Measurements from ENCODE around the gene KRT14.
"Not testable (repeated sequence)": the region's sequence is repeated elsewhere in the genome, so short reads cannot be mapped to it uniquely, and the experiment has no call there.

Gene KRT14

DNA sequence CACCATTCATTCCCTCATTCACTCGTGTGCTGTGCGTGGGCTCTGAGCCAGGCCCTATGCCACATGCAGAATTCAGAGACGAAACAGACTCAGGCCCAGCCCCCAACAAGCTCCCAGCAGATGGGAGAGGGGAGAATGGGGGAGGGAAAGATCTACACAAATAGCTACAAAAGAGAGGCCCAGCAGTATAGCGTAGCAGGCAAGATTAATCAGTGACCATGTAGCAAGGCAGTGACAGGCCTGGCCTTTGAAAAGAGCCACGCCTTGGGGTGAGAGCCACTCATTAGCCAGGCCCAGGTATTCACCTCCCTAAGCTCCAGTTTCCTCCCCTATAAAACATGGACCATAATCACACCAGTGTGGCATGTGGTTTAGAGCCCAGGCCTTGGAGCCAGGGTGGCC lies 42.2 kb downstream of the KRT14 start:
- peak in 1 of 2 experiments; percentile 27 for DNase-seq

- DNase-seq = not testable (repeated sequence)
Measured at GRCh38 chr17:41542786-41543185, 43.9 kb downstream of the KRT14 start.

DNA sequence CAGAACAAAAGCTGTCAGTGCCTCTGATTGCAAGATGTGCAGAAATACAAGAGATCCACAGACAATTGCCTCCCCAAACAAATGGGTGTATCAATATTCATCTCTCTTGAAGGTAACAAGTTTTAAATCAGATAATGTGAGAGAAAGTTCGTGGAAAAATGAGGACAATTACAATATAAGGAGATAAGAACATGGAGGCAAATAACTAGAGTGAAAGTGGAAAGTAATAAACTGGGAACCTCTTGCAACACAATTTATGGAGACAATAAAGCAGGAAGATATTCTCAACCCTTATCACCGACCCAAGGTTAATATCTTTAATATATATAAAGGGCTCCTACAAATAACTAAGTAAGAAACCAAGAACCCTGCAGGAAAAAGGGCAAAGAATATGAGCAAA lies 44.3 kb downstream of the KRT14 start:
- no peak for DNase-seq

GRCh38 chr17:41540921-41541625 lies 45.6 kb downstream of the KRT14 start:
- DNase-seq = no peak

- no peak for DNase-seq
Measured at GRCh38 chr17:41539979-41540701, 46.6 kb downstream of the KRT14 start.

- DNase-seq = no peak
Measured at GRCh38 chr17:41539071-41539492, 47.6 kb downstream of the KRT14 start.

GRCh38 chr17:41538565-41538991 lies 48.1 kb downstream of the KRT14 start:
- DNase-seq = no peak

GRCh38 chr17:41537990-41538389 lies 48.7 kb downstream of the KRT14 start:
- DNase-seq = no peak

GRCh38 chr17:41537614-41537954 lies 49.1 kb downstream of the KRT14 start:
- DNase-seq = no peak

GRCh38 chr17:41536741-41537613 lies 49.7 kb downstream of the KRT14 start:
- no peak for DNase-seq

- DNase-seq = no peak
Measured at GRCh38 chr17:41535764-41536481, 50.8 kb downstream of the KRT14 start.

- no peak for DNase-seq
Measured at GRCh38 chr17:41534899-41535546, 51.7 kb downstream of the KRT14 start.

GRCh38 chr17:41533613-41534012 lies 53.1 kb downstream of the KRT14 start:
- DNase-seq = no peak

- no peak for DNase-seq
Measured at GRCh38 chr17:41532947-41533570, 53.6 kb downstream of the KRT14 start.
